Keratinocyte (primary cell): ENCODE results near the gene NEDD1. TPM values are rescaled to one million over a fixed set of nuclear protein-coding genes. Genes with fewer than 3 reads are reported as not detected.

Experiments
- DNase-seq: peaks from one replicate; pipeline ENCODE4 v3.0.0-alpha.2; 2011; ENCODE audit warnings: low read depth, missing footprints, low spot score
- FAIRE-seq: peaks from 2 replicates; lab custom pipeline; 2011; peaks lifted over from hg19 to GRCh38; lab: Jason Lieb, UNC
- H2AFZ ChIP-seq: 2 replicates; pipeline ENCODE4 v1.6.0; 2012; ENCODE audit warnings: low read length, control low read depth, inconsistent platforms; ENCODE audit not compliant: control insufficient read depth
- H3K27ac ChIP-seq: 2 replicates; pipeline ENCODE4 v1.5.1; 2011; ENCODE audit warnings: low read length; ENCODE audit not compliant: control insufficient read depth, insufficient read depth
- H3K27me3 ChIP-seq: 3 replicates; pipeline ENCODE4 v1.6.0; 2011; ENCODE audit warnings: low read length; ENCODE audit not compliant: control insufficient read depth, insufficient read depth; ENCODE audit errors: extremely low read depth
- H3K36me3 ChIP-seq, 2 experiments: 2 replicates in 1 of 2; 3 replicates in 1 of 2; pipeline ENCODE4 v1.5.1; 2011; ENCODE audit warnings: low read length in 2 of 2, mild to moderate bottlenecking in 1 of 2; ENCODE audit not compliant: control insufficient read depth in 2 of 2, insufficient read depth in 2 of 2; ENCODE audit errors: extremely low read depth in 1 of 2
- H3K4me1 ChIP-seq: 3 replicates; pipeline ENCODE4 v1.5.1; 2011; ENCODE audit warnings: low read length; ENCODE audit not compliant: control insufficient read depth, insufficient read depth; ENCODE audit errors: extremely low read depth
- H3K4me2 ChIP-seq: 3 replicates; pipeline ENCODE4 v1.6.0; 2011; ENCODE audit warnings: low read depth, low read length; ENCODE audit not compliant: control insufficient read depth, insufficient read depth; ENCODE audit errors: extremely low read depth
- H3K4me3 ChIP-seq, 3 experiments: fragments of 200-600 bp in 1 of 3; sonication (generic) in 1 of 3; 2 replicates in 2 of 3; 3 replicates in 1 of 3; pipeline ENCODE4 v1.5.1; 2011 to 2016; ENCODE audit warnings: low read length in 3 of 3, mild to moderate bottlenecking in 3 of 3, control low read depth in 2 of 3, inconsistent platforms in 1 of 3, low read depth in 1 of 3, mixed read lengths in 1 of 3, mixed run types in 1 of 3, moderate library complexity in 1 of 3; ENCODE audit not compliant: control insufficient read depth in 2 of 3, insufficient read depth in 2 of 3; ENCODE audit errors: extremely low read depth in 1 of 3
- H3K79me2 ChIP-seq: 2 replicates; pipeline ENCODE4 v1.6.0; 2012; ENCODE audit warnings: low read length; ENCODE audit not compliant: control insufficient read depth, insufficient read depth
- H3K9ac ChIP-seq: 3 replicates; pipeline ENCODE4 v1.6.0; 2011; ENCODE audit warnings: low read length; ENCODE audit not compliant: control insufficient read depth, insufficient read depth; ENCODE audit errors: extremely low read depth
- H3K9me1 ChIP-seq: 3 replicates; pipeline ENCODE4 v1.6.0; 2011; ENCODE audit warnings: low read length; ENCODE audit not compliant: control insufficient read depth, insufficient read depth; ENCODE audit errors: extremely low read depth
- H3K9me3 ChIP-seq: 2 replicates; pipeline ENCODE4 v1.5.1; 2012; ENCODE audit warnings: low read depth, low read length; ENCODE audit not compliant: control insufficient read depth
- H4K20me1 ChIP-seq: 3 replicates; pipeline ENCODE4 v1.6.0; 2011; ENCODE audit warnings: low read length; ENCODE audit not compliant: control insufficient read depth, insufficient read depth; ENCODE audit errors: extremely low read depth
- CTCF ChIP-seq, 3 experiments: IDR thresholded peaks in 1 of 3; conservative IDR thresholded peaks in 1 of 3; optimal IDR thresholded peaks in 1 of 3; 2 replicates in 2 of 3; 3 replicates in 1 of 3; pipeline versions ENCODE3 to v1.5.1; 2011; ENCODE audit warnings: low read length in 3 of 3, mild to moderate bottlenecking in 3 of 3, moderate library complexity in 2 of 3, control low read depth in 1 of 3, inconsistent platforms in 1 of 3; ENCODE audit not compliant: insufficient read depth in 2 of 3; ENCODE audit errors: extremely low read depth in 1 of 3
- EZH2 ChIP-seq: IDR thresholded peaks from one replicate; pipeline ENCODE4 v1.6.1; 2012; ENCODE audit warnings: inconsistent platforms, mild to moderate bottlenecking, low read length, moderate library complexity
- dilution Hi-C: fragments of 300-500 bp; cut with MboI; formaldehyde crosslinking; loops from one replicate; pipeline ENCODE4 v1.7.0; 2020; ENCODE audit warnings: low sequenced_read_pairs; ENCODE audit not compliant: extremely low pct_ligation_motif_present
- polyA minus RNA-seq, 3 experiments: library from RNA; depleted of rRNA, polyadenylated mRNA; stranded (reverse); fragments of >200 nt; gene quantifications; 1 replicate in 1 of 3; 2 replicates in 1 of 3; 3 replicates in 1 of 3; pipeline ENCODE4 v1.2.3, GENCODE V29; 2011
- polyA plus RNA-seq, 5 experiments: library from polyadenylated mRNA; depleted of rRNA in 3 of 5; stranded (reverse) in 3 of 5; stranded (forward) in 1 of 5; unstranded in 1 of 5; fragments of >200 nt; gene quantifications; 1 replicate in 1 of 5; 2 replicates in 3 of 5; 3 replicates in 1 of 5; pipeline versions ENCODE4 v1.2.1 to v1.2.3, GENCODE V29; 2011 to 2012; ENCODE audit warnings: missing spikeins in 2 of 5, low read depth in 1 of 5, low replicate concordance in 1 of 5

The NEDD1 gene
- polyA plus RNA-seq (20.4 to 44.4 TPM (median 31.7 TPM) in 3 replicates), polyA minus RNA-seq (23.4 to 83.6 TPM (median 59.6 TPM) in 3 replicates)
- 7.7 TPM for polyA plus RNA-seq (2011; ENCODE audit: low read depth)
- 11.0 and 23.4 TPM in 2 replicates for polyA plus RNA-seq (2011; cell fraction: cytosol; rRNA removed)
- 18.8 and 21.9 TPM in 2 replicates for polyA plus RNA-seq (2011; cell fraction: nucleus; rRNA removed)
- 8.1 and 19.3 TPM in 2 replicates for polyA plus RNA-seq (2012; ENCODE audit: low replicate concordance)
- polyA minus RNA-seq (2011; cell fraction: cytosol; rRNA and poly(A)+ RNA removed) = 13.8 TPM
- 23.8 and 53.8 TPM in 2 replicates for polyA minus RNA-seq (2011; cell fraction: nucleus; rRNA and poly(A)+ RNA removed)

- no peak for DNase-seq
- Histone ChIP-seq H3K9ac (peak within 1 kb of the TSS; percentile 74), H3K27me3 (no peaks in the 10 kb centered on the region), H3K4me1 (peaks cover 7% of the 10 kb centered on the region), H2AFZ (peak within 1 kb of the TSS; percentile 95), H3K9me1 (no peaks in the 10 kb centered on the region), H3K36me3 (peaks cover 0 to 6% of the 10 kb centered on the region in 2 experiments), H3K4me3 (peak within 1 kb of the TSS; percentile 62 to 84 (median 72)), H3K4me2 (peak within 1 kb of the TSS; percentile 80), H3K79me2 (peaks cover 35% of the 10 kb centered on the region), H3K27ac (peak within 1 kb of the TSS; percentile 68), H3K9me3 (no peaks in the 10 kb centered on the region), H4K20me1 (no peaks in the 10 kb centered on the region)
- no peak for TF ChIP-seq CTCF (optimal IDR thresholded peaks at IDR 0.05 in 1 of 3, IDR thresholded peaks at IDR 0.05 in 1 of 3, conservative IDR thresholded peaks at IDR 0.05 in 1 of 3; ENCODE audit: extremely low read depth in 1 of 3, insufficient read depth in 2 of 3, low read length in 3 of 3)
- no peak for TF ChIP-seq EZH2
- dilution Hi-C loops = no loop called here
- FAIRE-seq = no peak
These were observed at the start of gene NEDD1 for GRCh38 chr12:96906849-96907670. Gene NEDD1 (plus strand): TSS chr12:96907257. CDS start chr12:96909760, 2,503 bp downstream.

GRCh38 chr12:96858162-96858561, 48.9 kb upstream of the NEDD1 start:
- dilution Hi-C loops = no loop called here
- H3K27me3 ChIP-seq = no peaks in the 10 kb centered on the region
- no peaks in the 10 kb centered on the region for H3K4me1 ChIP-seq
- no peaks in the 10 kb centered on the region for H3K9me3 ChIP-seq
- no peaks in the 10 kb centered on the region for H3K79me2 ChIP-seq
- no peak for TF ChIP-seq CTCF (optimal IDR thresholded peaks at IDR 0.05 in 1 of 3, IDR thresholded peaks at IDR 0.05 in 1 of 3, conservative IDR thresholded peaks at IDR 0.05 in 1 of 3; ENCODE audit: extremely low read depth in 1 of 3, insufficient read depth in 2 of 3, low read length in 3 of 3)
- no peak for TF ChIP-seq EZH2
- no peaks in the 10 kb centered on the region for H3K36me3 ChIP-seq
- H4K20me1 ChIP-seq = no peaks in the 10 kb centered on the region
- no peak overlapping the region for H3K4me2 ChIP-seq
- H2AFZ ChIP-seq = no peak overlapping the region
- no peak for FAIRE-seq
- no peak for DNase-seq
- no peak overlapping the region for H3K27ac ChIP-seq
- no peaks in the 10 kb centered on the region for H3K9me1 ChIP-seq
- no peak overlapping the region for H3K4me3 ChIP-seq
- no peak overlapping the region for H3K9ac ChIP-seq
